GM18505 (cell line): ENCODE measurements around the gene SLC45A3.

ENCODE experiments used
- ATAC-seq: cut with Tn5 transposase; IDR thresholded peaks from one replicate; pipeline ENCODE4 v1.9.1; 2021; ENCODE audit not compliant: unreplicated experiment
- POLR2A ChIP-seq: IDR thresholded peaks from 4 replicates; pipeline ENCODE4 v1.6.1; 2011; ENCODE audit warnings: borderline replicate concordance; ENCODE audit not compliant: insufficient read depth, insufficient read length; ENCODE audit errors: extremely low read depth

The SLC45A3 gene

DNA sequence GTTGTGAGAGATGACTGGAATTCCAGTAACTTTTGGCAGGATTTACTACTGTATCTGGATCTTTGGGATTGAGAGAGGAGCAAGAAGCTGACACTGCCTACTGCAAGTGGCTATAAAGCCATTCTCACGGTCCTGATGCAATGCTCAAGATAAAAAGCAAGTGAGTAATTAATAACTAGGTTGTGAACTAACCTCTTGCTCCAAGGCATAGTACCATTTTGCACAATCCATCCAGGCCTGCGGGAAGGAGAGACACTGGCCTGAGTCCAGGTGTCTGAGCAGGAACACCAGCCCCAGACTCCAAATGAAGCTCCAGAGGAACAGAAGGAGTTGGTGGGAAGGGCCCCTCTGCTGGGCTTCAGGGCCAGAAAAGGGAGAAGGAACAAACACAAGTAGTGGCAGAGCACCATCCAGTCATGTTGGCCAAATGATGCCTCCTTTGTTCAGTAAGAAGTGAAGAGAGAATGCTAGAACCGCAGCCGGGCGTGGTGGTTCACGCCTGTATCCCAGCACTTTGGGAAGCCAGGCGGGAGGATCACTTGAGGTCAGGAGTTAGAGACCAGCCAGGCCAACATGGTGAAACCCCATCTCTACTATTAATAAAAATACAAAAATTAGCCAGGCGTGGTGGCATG, 9.9 kb upstream of the SLC45A3 start:
- no peak for ATAC-seq
- TF ChIP-seq POLR2A: no peak

DNA sequence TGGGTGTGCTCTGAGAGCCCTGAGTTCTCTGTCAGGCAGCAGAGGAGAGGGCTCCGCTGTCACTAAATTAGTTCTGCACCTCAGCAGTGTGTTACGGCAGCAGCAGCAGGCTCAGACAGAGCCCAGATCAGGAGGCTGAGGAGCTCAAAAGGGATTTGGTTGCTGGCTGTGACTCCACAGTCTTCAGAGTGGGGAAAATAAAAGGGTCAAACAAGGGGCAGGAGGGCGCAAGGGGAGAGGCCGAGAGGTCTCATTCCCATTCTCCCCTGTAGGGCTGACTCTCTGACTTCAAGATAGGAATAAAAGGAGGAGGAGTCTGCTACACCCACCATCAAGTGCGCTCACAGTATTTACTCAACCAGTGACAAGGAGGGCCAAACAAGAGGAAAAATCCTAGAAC, 9.2 kb upstream of the SLC45A3 start:
- no peak for TF ChIP-seq POLR2A
- no peak for ATAC-seq

DNA sequence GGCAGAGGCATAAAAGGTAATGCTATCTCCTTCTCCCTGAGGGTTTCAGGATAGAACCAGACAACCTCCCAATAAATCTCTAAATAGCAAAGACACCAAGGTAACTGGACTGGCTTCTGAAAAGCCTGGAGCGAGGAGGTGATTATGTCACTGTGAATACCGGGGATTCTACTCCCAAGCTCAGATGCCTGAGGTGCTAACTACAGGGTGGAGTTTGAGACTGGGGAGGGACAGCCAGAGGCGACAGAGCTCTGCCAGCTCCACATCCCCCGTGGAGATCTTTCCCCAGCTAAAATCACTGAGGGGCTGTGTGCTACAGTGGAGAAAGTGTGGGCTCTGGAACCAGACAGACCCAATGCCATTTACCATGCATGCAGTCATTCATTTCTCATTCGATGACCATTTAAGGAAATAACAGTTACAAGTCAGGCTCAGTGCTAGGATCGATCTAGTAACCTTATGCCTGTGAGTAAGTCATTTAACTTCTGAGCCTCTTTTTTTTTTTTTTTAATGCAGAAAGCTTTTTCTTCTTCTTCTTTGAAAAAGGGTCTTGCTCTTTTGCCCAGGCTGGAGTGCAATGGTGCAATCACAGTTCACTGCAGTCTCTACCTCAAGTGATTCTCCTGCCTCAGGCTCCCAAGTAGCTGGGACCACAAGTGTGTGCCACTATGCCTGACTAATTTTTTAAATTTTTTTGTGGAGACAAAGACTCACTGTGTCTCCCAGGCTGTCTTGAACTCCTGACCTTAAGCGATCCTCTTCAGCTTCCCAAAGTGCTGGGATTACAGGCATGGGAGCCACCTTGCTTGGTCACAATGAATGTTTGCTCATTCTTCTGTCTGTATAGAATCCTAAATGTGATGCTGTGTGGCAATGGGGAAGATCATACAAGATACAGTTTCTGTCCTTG, 8.1 kb upstream of the SLC45A3 start:
- TF ChIP-seq POLR2A: no peak
- ATAC-seq: no peak

DNA sequence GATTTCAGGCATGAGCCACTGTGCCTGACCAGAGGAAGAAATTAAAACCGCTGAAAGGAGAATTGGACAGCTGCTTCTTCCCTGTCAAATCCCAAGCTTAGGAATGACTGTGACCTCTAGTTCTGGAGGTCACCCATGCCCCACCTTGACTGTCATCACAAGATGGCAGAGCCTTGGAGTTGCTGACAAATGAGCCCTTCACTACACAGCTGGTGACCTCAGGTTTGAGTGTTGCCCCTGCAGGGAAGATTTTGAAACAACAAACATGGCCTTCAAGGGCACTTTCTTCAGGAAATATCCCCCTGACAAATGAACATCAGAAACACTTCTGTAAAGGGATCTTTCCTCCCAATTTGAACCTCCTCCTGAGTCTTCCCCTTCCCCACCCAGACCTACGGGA, 6.9 kb upstream of the SLC45A3 start:
- no peak for TF ChIP-seq POLR2A
- no peak for ATAC-seq

DNA sequence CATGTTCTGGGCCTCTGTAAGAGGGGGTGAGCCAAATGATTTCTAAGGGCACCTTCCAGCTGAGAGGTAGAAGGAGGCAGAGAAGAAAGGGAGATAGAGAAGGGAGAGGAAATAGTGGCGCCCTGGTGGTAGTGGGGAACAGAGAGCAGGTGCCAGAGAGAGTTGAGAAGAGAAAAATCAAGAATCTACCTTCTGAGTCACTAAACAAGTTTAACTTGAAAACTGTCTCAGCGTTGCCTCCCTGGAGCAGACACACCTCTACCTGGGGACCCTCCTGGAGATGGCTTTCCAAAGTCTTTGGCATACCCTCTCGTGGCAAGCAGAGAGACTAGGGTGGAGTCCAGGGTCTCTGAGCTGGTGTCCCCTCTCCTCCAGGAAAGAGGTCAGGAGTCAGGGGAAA, 1.1 kb upstream of the SLC45A3 start:
- TF ChIP-seq POLR2A: no peak
- no peak for ATAC-seq

DNA sequence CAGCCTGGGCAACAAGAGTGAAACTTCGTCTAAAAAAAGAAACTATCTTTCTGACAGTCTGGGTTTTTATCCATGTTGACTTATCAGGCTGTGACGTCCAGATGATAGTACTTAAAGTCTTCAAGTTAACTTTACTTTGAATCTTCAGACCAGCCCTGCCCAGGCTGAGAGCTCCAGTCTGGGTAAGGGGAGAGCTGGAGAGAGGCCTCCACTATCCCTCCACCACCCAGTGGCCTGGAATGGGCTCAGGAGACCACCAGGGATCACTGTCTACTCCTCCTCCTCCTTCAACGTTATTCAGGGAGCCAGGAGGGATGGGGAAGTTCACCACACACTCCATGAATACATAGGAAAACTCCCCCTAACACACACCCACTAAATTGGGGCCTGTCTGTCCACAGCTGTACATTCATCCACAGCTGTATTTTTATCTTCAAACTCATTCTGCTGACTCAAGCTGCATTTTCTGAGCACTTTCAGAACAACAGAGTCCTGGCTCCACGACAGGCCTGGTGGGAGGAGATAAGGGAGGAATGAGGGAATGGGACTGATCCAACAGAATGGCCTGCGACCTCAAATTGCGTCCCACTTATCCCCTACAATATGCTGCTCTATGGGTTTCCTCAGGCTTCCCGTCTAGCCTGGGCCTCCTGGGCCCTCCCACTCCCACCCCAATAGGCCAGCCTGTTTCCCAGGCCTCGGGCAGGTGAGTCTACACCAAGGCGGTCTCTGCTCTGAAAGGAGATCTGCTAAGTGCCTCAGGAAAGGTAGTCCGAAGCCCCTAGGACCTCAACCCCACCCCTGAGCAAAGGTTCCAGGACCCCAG, 1.8 kb downstream of the SLC45A3 start:
- TF ChIP-seq POLR2A: no peak
- no peak for ATAC-seq

DNA sequence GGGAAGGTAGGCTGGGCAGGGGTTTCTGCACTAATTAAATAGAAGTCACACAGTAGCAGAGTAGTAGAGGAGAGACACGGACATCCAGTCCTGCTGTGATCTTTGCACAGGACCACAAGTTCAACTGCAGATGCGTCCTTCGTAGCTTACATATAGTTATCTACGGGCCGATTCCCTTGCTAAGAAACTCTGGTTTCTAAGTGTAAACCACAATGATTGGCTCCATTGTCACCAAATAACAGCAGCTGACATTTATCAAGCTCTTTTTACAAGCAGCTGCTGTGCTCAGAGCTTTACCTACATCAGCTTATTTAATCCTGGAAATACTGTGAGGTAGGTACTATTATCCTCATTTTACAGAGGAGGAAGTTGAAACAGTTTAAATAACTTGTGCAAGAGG, 3.1 kb downstream of the SLC45A3 start:
- no peak for ATAC-seq
- TF ChIP-seq POLR2A: no peak

DNA sequence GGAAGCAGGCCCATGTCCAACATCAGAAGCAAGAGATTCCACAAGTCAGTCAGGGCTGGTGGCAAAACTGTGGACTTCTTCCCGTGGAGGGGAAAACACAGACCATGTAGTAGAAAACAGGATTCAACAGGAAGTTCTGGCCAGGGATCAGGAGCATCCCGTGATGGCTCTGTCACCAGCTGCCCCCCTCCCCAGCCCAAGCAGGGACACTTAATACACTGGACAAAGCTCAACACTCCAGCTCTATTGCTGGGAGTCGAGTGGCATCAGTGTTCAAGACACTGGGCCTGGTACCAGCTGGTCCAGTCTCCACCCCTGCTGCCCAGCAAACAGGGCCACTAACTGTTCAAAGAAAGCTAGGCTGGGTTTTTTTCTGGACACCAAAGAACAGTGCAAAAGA, 3.7 kb downstream of the SLC45A3 start:
- no peak for TF ChIP-seq POLR2A
- no peak for ATAC-seq

DNA sequence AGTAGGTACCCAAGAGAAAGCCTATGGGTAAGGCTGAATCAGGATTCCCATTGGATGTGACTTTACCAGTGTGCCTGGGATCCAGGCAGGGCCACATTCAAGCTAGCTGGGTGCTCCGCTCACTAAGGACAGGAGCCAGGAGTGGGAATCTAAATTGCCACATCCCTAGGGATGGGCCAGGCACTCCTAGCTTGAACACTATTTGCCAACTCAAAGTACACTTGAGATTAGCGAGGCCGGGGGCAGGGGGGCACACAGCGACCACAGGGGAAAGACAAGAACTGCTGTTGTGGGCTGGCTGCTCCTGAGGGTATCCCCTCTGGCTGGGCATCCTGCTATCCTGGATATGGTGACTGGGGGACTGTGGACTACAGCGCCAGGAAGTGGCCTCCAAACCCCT, 4.3 kb downstream of the SLC45A3 start:
- ATAC-seq: no peak
- no peak for TF ChIP-seq POLR2A

DNA sequence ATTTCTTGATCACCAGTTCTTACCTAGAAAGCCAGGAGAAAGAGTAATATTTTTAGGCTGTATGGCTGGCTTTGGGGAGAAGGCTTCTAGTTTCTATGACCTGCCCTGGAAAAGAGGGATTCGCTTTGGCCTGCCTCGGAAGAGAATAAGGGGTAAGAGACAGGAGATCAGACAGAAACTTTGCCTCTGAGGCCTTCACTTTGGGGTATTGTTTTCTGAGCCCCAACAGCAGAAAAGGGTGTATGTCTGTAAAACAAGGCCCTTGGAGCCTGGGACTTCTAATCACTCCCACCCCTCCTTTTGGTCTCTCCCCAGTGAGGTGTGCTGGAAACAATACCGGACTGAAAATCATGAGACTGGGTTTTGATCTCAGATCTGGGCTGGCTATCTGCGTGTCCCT, 5.1 kb downstream of the SLC45A3 start:
- no peak for ATAC-seq
- no peak for TF ChIP-seq POLR2A

DNA sequence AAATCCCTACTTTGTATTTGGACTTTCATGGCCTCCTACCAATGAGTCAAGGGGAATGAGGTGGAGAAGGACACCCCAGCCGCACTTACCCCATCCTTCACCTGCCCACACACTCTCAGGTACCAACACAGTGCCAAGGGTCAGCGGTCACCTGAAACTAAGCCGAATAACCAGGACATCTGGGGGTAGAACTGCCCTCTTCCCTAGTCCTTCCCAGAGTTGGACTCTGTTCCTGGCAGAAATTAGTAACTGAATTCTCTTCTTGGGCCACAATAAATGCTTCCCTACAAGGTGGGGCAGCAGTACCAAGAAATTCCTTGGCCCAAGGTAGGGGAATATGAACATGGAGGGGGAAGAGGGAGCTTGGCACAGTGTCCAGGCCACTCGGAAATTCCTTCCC, 7.3 kb downstream of the SLC45A3 start:
- no peak for TF ChIP-seq POLR2A
- no peak for ATAC-seq

DNA sequence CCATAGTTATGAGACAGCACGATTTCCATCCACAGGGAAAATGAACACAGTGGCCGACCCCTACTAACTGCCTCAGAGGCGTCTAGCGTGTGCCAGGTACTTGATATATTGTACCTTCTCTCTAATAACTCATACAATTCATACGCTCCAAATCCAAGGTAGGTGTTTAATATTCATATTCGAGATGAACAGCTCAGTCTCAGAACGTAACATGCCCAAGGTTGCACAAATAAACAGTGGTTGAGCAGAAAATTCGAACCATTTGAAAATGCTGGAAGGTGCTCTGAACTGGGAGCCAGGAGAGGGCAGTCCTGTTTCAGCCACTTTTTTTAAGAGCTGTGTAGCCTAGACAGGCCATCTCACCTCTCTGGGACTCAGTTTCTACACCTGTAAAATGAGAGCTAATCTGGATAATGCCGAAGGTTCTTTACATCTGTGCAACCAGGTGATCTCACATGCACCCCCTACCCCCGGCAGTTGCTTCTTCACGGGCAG, 7.9 kb downstream of the SLC45A3 start:
- ATAC-seq: no peak
- no peak for TF ChIP-seq POLR2A
